Choroid plexus epithelial cell (primary cell): ENCODE measurements around the gene RRN3.
A peak's percentile ranks its signal among the peaks of the same experiment; 100 is the strongest.

Source experiments
- DNase-seq: peaks from one replicate; pipeline ENCODE4 v3.0.0-alpha.2; 2010; ENCODE audit warnings: low read depth
- H3K4me3 ChIP-seq: 2 replicates; pipeline ENCODE4 v1.5.1; 2011; ENCODE audit warnings: low read depth, mild to moderate bottlenecking, control low read depth, low read length, moderate library complexity
- TF ChIP-seq, protein P1 (sequence below): conservative IDR thresholded peaks from 2 replicates; pipeline ENCODE4 v1.5.1; 2011; ENCODE audit warnings: low read depth, mild to moderate bottlenecking, control low read depth, inconsistent platforms, low read length, moderate library complexity

Gene RRN3

DNA sequence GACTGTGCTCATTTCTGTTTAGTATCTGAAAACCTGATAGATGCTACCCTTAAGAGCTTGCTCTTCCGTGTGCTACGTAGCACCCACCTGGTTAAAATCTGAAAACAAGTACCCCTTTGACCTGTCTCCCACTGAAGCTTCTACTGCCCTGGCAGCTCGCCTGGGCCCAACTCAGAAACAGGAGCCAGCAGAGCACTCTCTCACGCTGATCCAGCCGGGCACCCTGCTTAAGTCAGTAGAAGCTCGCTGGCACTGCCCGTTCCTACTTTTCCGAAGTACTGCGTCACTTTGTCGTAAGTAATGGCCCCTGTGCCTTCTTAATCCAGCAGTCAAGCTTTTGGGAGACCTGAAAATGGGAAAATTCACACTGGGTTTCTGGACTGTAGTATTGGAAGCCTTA, 57.1 kb downstream of the RRN3 start:
- no peak for DNase-seq
- TF ChIP-seq, protein P1, sequence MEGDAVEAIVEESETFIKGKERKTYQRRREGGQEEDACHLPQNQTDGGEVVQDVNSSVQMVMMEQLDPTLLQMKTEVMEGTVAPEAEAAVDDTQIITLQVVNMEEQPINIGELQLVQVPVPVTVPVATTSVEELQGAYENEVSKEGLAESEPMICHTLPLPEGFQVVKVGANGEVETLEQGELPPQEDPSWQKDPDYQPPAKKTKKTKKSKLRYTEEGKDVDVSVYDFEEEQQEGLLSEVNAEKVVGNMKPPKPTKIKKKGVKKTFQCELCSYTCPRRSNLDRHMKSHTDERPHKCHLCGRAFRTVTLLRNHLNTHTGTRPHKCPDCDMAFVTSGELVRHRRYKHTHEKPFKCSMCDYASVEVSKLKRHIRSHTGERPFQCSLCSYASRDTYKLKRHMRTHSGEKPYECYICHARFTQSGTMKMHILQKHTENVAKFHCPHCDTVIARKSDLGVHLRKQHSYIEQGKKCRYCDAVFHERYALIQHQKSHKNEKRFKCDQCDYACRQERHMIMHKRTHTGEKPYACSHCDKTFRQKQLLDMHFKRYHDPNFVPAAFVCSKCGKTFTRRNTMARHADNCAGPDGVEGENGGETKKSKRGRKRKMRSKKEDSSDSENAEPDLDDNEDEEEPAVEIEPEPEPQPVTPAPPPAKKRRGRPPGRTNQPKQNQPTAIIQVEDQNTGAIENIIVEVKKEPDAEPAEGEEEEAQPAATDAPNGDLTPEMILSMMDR, result no peak
- no peak overlapping the region for H3K4me3 ChIP-seq

DNA sequence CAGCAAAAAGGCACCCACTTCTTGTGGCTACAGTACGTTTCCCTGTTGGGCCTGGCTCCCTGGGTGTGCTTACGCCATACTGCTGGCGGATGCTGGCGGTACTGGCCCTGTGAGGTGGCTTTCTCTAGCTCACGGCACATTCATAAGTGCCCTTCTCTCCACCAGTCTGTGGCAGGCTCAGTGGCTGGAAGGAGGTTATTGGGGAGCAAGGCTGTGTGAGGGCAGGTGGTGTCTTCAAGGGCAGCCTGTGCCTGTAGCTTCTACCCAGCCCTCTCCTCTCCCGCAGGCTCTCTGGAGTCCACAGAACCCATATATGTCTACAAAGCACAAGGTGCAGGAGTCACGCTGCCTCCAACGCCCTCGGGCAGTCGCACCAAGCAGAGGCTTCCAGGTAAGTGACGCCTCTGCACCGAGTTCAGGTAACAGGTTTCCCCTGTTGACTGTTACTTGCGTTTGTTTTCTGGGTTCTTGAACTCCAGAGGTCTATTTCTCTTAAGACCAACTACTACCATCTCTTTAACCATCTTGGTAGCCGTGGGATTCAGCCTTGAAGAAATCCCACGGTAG, 58.8 kb downstream of the RRN3 start:
- TF ChIP-seq, protein P1, result no peak

DNA sequence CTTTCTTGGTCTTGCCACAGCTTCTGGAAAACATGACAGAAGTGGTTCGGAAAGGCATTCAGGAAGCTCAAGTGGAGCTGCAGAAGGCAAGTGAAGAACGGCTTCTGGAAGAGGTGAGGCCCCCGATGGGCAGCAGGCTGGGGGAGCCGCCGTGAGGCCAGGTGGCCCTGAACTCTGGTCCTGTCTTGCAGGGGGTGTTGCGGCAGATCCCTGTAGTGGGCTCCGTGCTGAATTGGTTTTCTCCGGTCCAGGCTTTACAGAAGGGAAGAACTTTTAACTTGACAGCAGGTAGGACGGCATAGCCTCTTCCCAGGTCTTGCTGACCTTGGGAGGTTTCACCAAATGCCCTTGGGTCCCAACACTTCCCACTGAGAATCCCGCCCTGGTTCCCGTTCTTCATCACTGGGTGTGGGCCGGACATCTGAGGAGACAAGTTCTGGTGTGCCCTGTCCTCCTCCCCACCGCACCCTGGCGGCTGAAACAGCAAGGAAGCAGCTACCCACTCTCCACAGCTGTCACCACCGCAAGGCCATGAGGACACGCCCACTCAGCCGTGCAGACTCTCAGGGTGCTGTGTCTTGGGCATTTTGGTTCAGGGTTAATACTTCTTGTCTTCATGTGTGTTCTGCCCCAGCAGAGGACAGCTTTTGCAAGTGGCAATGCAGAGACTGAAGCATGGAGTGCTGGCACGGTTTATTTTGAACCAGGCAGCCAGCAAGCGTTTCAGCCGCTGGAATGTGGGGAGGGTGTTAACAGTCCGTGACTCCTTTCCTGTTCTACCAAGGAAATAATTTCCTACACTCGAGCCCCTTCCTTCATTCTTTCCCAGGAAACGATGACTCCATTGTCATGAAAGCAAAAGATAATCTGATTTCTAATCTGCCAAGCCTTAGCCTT, 59.6 kb downstream of the RRN3 start:
- H3K4me3 ChIP-seq, result no peak overlapping the region
- no peak for DNase-seq
- TF ChIP-seq, protein P1, result no peak

More for the DNA sequence above, 58.8 kb downstream of the RRN3 start:
- H3K4me3 ChIP-seq, result no peak overlapping the region
- no peak for DNase-seq

DNA sequence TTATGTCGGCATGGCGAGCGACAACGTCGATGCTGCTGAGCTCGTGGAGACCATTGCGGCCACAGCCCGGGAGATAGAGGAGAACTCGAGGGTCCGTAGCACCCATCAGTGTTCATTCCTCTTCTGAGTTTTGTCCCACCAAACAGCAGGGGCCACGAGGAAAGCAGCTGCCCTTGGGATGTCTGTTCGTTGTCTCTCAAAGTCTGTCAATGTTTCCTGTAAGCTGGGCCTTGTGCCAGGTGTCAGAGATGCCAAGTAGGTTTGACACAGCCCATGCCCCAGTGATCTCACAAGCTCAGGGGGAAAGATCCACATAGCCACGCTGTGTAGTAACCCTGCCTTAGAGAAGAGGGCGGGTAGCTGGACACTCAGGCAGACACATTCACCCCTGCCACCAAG, 60.8 kb downstream of the RRN3 start:
- no peak for DNase-seq
- TF ChIP-seq, protein P1, result no peak
- H3K4me3 ChIP-seq, result no peak overlapping the region

DNA sequence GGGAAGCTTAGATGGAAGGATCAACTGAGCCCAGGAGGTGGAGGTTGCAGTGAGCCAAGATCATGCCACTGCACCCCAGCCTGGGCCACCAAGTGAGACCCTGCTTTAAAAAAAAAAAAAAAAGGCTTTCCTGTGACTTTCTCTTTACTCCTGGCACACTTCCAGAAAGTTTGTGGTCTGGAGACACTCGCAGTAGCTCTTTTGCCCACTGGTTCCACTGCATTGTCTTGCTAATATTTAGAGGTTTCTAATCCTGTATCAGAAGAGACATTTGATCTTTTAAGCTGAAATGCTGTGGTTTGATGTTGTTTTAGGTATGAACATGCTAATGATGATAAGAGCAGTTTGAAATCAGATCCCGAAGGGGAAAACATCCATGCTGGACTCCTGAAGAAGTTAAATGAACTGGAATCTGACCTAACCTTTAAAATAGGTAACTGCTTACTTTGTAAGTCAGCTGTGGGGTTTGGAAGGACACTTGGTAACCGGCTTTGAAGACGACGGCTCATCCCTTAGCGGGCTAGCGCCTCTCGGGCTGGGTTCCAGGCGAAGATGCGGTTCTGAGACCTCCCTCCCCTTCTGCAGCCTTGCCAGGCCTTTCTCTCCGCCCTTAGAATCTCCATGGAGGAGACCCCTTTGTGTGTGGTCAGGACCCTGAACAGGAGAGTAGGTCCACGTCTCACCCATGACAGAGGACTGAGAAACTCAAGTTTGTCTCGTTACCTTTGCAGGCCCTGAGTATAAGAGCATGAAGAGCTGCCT, 61.3 kb downstream of the RRN3 start:
- TF ChIP-seq, protein P1, result no peak
- DNase-seq, result peak; percentile 68

DNA sequence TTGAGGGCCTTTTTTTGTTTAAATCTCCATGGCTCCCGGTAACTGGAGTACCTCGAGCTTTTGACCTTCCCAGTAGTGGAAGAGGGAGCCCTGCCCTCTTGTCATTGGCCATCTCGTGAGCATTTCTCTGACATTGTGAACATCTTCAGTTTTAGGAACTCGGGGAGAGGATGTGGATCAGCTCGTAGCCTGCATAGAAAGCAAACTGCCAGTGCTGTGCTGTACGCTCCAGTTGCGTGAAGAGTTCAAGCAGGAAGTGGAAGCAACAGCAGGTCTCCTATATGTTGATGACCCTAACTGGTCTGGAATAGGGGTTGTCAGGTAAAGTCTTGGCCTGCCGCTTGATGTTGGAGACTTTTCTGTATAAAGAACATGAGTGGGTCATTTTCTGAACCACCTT, 62.5 kb downstream of the RRN3 start:
- TF ChIP-seq, protein P1, result no peak
- H3K4me3 ChIP-seq, result no peak overlapping the region
- no peak for DNase-seq

More for the DNA sequence above, 61.3 kb downstream of the RRN3 start:
- no peak overlapping the region for H3K4me3 ChIP-seq
